Urothelium cell line (cell line): ENCODE measurements around the gene PCBP4.

ENCODE experiments used
- DNase-seq: peaks from one replicate; pipeline ENCODE4 v3.0.0; 2011; ENCODE audit warnings: low spot score, mixed read lengths
- FAIRE-seq: peaks from 2 replicates; lab custom pipeline; 2011; peaks lifted over from hg19 to GRCh38; lab: Jason Lieb, UNC

The PCBP4 gene

DNA sequence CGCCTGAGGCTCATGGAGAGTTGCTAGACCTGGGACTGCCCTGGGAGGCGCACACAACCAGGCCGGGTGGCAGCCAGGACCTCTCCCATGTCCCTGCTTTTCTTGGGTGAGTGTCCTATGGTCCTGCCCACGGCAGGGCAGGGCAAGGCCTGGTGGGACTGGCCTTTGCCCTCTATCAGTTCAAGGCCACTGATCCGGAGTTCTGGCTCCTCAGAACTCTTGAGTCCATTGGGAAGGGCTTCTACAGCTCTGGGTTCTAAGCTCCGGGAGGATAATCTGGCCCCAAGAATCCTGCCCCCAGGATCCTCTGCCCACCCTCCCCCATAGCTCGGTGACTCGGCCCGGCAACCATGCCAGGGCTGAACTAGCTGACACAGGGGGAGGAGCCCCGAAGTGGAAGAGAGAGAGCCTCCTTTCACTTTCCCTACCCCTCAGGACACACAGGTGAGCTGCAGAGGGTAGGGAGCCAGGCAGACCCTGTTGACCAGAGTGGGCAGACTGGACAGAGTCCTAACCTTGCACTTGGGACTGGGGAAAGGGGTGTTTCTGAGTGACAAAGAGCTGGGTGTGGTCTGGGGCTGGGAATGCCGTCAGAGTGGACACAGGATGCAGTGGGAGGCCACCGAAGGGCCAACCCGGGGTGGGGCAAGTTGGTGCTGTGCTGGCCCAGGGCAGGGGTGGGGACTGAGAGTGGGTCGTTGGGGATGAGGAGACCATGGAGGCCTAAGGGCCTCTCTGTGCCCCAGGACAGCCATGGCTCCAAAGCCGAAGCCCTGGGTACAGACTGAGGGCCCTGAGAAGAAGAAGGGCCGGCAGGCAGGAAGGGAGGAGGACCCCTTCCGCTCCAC lies 24.4 kb downstream of the PCBP4 start:
- DNase-seq (peak; percentile 76), FAIRE-seq (peak; percentile 32)

DNA sequence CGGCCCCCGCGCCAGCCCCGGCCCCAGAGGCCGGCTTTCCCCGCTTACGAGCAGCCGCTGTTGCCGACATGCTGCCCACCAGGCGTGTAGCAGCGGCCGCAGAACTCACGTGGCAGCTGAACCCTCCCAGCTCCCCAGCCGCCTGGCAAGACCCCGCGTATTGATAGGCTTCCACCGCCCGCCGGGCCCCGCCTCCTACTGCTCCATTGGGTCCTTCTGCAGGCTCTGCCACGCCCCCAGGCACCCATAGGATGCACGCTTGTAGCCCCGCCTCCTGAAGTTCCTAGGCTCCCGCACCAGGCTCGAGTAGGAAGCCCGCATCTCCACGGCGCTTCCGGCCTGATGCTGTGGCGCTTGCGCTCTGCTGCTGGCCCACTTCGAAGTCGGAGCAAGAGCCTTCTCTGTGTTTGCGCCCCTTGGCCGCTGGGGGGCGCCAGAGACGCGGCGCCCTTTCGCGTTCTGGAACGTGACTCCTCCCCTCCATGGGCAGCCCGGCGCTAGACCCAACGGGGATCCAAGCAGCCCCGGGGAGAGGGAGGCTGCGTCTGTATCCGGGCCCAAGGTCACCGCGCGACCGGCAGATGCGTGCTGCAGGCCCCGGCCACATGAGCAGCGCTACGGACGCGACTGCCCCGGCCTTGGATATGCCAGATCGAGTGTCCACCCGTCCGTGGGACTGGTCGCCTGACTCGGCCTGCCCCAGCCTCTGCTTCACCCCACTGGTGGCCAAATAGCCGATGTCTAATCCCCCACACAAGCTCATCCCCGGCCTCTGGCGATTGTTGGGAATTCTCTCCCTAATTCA lies 25.3 kb downstream of the PCBP4 start, which contains the start of the genes PARP3 and RRP9:
PARP3 (plus strand) TSS at position 566 of the 805 bp plus-strand sequence. CDS start 993 bp downstream, outside the sequence.
RRP9 (minus strand) TSS at position 107 of the 805 bp plus-strand sequence; CDS start at position 70, 37 bp downstream.
- FAIRE-seq (peak; percentile 96), DNase-seq (peak; percentile 100)

DNA sequence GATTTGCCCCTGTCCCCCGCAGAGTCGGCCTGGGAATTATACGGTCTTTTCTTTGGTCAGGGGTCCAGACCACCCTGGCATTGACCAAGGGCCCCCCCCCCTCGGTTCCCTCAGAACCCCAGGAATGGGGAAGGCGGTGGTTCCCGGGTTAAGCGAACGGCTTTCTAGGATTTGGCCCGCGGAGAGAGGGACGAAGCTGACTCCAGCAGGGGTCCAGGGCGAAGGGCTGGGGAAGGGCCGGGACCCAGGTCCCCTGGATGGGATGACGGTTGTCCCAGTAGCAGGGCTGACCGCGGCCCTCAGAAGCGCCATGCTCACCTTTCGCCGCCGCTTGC lies 25.8 kb downstream of the PCBP4 start:
- FAIRE-seq (no peak), DNase-seq (no peak)

DNA sequence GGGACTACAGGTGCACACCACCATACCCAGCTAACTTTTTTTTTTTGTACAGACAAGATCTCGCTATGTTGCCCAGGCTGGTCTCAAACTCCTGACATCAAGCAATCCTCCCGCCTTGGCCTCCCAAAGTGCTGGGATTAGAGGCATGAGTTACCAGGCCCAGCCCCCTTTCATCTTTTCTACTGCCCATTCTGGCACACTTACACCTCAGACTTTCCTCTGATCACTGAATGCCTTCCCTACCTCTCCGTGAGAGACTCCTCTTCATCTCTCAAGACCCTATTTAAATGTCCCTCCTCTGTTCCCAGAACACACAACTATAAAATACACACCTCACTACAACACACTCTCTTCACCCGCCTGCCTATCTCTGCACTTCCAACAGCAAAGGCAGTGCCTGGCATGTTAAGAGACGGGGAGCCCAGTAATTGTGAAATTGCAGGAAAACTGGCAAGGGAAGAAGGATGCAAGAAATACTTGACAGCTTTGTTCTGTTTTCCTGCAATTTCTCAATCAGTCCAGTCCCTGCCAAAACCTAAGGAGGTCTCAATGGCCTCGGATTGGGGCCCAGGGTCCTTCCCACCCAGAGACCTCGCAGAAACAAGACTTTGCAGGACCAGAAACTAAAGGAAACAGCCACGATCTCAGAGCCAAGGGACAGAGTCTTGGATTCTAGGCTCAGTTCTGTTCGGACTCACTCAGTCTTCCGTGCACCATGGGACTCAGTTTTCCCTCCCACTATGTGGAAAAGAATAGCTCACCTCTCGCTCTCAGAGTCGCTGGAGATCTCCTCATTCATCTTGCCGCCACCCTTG lies 26.4 kb downstream of the PCBP4 start:
- no peak for FAIRE-seq
- DNase-seq = no peak

DNA sequence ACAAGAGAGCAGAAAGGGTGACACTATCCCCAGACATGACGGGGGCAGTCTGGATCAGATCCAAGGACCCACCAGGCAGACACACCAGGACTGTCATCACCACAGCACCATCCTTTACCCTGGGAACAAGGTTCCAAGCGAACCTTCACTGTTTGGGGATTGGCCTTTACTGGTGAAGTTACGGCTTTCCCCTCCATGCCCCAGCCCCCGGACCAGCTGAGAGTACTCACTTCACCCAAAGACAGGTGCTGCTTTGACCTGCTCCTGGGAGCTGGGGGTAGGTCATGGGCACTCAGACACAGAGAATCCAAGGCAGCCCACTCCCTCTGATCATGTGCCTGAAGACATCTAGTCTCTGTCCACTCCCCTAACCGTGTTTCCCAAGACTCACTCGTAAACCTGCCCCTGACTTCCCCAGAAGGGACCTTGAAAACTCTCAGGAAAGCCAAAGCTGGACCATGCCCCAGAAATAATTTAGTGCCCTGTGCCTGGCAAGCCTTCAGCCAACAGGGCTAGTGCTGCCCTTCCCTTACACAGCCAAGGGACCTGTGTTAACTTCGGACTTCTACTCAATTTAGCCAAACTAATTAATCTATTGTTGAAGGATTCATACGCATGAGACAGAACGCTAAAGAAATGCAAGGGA lies 28.4 kb downstream of the PCBP4 start:
- FAIRE-seq = no peak

DNA sequence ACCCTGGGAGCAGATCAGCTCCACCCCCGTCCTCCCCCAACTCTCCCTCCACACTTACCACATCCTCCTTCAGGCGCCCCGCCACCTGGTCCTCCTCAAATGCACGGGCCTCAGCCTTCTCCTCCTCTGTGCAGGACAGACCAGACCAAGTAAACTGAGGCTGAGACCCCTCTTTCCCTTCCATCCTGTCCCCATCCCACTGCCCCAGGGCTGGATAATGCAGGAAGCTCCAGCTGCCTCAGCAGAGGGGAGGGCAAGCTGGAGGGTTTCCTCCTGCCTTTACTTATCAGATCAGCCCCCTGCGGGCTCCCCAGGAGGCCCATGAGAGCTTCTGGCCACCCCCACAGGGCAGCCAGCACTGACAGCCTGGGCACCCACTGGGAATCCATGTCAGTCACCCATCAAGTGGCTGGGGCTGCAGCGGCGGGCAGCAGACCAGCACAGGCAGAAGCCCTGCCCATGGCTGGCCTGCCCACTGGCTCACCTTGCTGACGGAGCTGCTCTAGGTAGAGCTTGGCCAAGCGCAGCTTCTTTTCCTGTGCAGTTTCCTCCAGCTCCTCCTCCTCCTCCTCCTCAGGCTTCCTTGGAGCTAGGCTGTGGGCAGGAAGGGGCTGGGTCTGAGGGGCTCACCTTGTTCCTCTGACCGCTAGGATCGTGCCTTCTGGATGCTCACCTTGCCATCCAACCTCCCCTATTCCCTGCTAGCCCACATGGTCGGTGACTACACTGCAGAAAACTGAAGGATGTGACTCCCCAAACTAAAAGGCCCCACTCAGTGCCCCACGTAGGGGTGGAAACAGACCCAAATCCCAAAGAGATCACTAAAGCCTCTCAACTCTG lies 29.4 kb downstream of the PCBP4 start:
- DNase-seq = no peak
- no peak for FAIRE-seq

More for the DNA sequence above, 28.4 kb downstream of the PCBP4 start:
- DNase-seq = no peak

DNA sequence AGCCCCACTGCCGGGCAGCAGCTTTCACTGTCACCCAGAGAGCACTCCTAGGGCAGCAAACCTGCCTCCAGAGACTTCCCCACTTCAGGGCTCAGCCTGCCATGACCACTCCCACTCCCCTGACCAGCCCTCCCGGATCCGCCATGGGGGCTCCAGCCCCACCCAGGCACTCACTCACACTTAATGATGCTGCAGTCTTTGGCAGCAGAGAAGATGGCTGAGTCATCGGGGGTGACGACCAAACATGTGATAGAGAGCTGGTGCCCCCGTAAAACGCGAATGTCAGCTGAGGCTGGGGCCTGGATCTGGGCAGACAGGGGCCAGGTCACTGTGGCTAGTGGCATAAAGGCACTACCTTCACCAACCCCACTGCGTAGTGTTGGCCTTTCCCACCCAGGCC lies 30.2 kb downstream of the PCBP4 start:
- no peak for DNase-seq
- FAIRE-seq = no peak

DNA sequence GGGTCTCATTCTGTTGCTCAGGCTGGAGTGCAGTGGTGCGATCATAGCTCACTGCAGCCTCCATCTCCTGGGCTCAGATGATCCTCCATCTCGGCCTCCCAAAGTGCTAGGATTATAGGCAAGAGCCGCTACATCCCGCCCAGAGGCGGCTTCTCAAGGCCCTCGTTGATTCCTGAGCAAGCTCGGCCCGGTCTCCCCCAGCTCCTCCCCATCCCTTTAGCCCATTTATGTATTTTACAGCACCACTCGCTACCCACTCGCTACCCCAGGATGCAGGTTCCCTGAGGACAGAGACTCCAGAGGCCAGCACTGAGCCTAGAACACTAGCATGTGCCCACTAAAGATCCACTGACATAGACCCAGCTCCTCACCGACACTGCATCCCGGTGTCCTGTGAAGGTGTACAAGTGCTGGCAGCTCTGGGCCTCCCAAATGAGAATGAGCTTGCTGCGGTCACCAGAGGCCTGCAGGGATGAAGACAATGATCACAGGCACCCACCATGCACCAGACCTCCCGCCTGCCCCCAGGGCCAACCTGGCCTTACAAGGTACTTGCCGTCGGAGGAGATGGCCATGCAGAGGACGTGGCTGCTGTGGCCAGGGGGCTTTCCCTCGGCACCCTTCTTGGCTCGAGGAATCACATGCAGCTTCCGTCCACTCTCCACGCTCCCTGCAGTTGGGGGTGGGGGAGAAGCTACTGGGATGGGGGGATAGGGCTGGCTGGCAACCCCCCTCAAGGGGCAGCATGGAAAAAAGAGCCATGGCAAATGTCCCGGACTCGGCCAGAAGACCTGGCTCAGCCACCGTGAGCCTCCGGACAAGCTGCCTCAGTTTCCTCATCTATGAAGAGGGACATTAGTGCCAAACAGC lies 31.1 kb downstream of the PCBP4 start:
- FAIRE-seq (no peak), DNase-seq (no peak)

DNA sequence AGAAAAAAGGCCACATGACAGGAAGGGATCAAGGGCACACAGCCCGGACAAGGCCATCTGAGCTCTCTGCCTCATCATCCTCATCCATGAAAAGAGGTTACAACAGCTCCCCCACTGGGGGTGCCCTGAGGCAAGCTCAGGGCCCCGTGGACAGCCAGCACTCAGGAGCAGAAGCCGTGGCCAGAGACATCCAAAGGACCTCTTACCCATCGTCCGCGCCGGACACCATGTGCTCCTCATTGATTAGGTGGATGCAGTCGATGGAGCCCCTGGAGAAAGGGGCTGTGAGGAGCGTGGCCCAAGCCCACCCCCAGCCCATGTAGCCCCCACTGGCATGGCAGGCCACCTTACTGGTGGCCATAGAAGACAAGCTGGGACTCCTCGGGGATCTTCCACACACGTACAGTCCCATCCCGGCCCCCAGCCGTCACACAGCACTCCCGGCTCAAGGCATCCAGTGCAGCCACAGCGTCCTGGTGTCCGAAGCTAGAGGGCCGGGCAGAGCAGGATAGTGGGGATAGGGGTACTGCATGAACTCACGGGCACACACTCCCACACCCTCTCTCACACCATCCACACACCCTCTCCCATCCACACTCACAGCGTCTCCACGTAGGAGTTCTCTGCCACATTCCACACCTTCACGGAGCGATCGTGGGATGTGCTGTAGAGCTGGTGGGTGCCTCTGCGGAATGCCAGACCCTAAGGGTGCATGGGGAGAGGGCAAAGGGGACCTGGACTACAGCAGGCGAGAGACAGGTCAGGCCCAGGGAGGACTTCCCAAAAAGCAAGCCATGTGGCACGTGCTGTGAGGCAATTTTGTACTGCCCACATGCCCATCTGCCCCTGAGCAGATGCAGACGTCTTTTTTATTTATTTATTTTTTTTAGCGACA lies 32.0 kb downstream of the PCBP4 start:
- DNase-seq (no peak), FAIRE-seq (no peak)

DNA sequence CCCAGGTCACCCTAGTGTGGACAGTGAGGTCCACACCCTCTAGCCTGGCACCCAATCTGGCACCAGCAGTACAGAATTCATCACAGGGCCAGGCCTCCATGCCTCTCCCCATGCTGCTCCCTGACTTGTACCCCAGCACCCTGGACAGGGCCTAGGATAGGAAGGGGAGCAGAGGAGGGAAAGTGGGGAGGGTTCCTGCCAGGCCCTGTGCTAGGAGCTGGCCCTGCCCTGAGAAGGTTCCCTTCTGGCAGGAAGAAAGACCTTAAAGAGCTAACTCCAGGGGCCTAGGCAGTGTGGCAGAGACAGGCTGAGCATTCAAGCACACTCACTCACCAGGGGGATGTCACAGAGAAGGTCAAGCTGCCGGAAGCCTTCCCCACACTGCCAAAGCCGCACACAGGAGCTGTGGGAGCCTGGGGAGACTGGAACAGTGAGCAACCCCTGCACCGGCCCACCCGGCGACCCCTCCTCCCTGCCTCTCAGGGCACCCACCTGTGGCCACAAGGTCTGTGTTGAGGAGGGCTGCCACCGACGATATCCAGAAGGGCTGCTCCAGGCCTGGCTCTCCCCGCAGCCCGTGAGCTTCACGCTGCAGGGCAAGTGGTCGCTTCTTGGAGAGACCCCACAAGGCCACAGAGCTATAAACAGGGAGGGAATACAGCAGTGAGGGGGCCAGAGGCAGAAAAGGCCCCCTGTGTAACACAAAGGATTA lies 33.0 kb downstream of the PCBP4 start:
- no peak for FAIRE-seq
- DNase-seq = no peak

DNA sequence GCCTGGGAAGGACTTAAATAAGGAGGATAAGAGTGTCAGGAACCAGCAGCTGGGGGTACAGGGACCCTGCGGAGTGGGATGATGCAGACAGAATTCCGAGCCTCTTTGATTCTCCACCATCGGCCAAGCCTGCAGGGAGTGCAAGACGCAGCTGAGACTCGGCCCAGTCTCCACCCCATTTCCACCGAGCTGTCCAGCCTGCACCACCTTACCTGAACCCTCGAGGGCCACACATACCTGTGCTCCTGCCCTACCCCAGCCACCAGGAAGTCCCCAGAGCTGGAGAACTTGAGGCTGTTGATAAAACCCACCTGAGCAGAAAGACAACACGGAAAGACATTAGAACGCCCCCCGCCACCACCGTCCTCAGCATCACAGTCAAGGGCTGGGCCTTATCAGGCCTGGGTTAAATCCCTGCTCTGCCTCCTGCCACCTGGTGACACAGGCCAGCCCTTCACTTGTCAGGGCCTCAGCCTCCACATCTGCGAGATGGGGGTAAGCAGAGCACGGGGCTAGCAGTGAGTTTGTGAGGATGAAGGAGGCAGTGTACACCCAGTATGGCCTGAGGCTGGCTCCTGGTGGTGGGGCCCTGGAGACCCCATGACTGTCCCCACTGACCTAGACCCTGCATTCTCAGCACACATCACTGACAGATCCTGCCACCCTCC lies 33.6 kb downstream of the PCBP4 start:
- FAIRE-seq (no peak), DNase-seq (no peak)

DNA sequence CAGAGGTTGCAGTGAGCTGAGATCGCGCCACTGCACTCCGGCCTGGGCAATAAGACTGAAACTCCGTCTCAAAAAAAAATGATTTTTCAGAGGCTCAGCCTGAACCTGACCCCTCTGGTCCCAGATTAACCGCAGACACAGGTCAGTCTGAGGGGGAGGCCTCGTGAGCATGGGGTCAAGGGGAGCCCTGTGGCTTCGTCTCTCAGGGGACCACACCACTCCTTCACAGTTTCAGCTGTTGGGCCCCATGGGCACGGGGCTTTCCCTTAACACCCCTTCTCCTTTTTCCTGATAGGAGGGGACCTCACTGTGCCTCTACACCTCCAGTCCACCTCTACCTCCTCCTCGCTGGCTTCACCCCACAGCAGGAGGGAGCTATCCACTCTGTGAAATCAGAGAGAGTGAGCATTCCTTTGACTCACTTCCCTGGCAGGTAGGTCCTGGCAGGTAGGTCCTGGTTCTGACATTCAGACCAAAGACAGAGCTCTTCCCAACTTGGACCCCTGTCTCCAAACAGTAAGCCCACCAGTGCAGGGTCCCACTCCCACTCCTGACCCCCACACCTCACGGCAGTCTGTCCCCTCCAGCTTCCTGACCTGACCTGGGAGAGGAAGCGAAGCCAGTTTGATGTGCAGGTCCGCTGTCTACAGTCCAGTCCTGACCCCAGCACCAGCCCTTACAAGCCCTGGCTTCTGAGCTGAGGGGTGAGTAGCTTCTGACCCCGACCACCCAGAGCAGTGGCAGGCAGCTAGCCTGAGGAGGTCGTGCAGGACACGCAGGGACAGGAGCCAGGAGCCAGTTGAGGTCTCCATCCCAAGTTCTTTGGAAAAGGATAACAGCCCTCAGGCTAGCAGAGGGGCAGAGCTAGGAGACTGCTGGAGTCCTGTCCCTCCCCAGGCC lies 34.5 kb downstream of the PCBP4 start:
- DNase-seq = no peak
- FAIRE-seq = no peak

DNA sequence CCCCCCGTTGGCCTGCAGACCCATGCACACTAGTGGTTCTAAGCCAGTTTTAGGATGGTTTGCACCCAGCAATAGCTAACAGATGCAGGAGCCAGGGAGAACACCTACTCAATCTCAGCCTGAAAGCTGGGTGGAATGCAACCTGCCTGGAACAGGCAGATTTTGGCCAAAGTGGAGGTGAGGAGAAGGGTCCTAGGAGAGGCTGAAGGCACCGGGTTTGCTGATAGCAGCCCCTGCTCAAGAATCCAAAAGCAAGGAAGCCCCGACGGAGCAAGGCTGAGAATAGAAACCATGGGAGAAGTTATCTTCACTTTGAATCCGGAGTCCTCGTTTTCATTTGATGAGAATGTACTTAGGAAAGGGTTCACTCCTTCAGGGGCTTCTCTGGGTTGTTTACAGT lies 35.5 kb downstream of the PCBP4 start:
- DNase-seq (no peak), FAIRE-seq (no peak)

DNA sequence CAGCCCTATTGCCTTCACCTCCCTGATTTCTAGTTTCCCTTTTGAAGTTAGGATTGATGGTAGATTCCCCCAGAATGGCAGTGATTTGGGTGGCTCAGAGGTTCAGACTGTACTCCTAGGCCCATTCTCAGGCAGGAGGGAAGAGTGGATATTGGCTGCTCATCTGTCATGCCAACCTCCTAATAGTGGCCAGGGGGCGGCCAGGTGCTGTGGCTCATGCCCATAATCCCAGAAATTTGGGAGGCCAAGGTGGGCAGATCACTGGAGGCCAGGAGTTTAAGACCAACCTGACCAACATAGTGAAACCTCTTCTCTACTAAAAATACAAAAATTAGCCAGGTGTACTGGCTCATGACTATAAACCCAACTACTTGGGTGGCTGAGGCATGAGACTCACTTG lies 36.8 kb downstream of the PCBP4 start:
- FAIRE-seq (no peak), DNase-seq (no peak)

DNA sequence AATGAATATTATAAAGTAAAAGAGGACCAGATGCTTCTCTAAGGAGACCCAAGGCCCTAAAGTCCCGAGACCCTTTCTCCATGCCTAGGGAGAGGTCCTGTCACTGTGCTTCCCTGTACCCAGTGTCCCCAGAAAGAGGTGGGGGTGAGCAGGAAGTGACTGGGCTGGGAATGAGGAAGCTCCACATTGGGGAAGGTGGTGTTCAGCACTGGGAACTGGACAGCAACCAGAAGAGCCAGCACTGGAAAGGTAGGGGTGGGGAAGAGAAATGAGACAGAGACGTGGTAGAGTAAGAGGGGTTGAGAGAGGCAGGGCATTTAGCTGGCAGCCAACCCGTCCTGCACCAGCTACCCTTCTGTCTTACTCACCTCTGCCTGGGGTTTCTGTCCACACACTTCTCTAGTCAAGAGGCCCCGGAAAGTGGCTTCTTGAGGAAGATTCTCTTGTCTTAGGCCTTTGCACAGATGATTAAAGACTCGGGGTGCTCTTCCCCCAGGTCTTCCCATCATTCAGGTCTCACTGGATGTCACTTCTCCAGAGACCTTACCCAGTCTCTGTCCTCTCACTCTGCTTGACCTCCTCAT lies 37.7 kb downstream of the PCBP4 start:
- DNase-seq = peak; percentile 29
- no peak for FAIRE-seq
